GM18507 (cell line): ENCODE data around the gene TGM1.
"Not testable (repeated sequence)": the region's sequence is repeated elsewhere in the genome, so short reads cannot be mapped to it uniquely, and the experiment has no call there.

ENCODE experiments used
- DNase-seq: peaks from one replicate; pipeline ENCODE4 v3.0.0; 2011; ENCODE audit warnings: low read depth; ENCODE audit not compliant: insufficient read length; ENCODE audit errors: extremely low spot score
- FAIRE-seq: peaks from 2 replicates; lab custom pipeline; 2011; peaks lifted over from hg19 to GRCh38; lab: Jason Lieb, UNC

The TGM1 gene

DNA sequence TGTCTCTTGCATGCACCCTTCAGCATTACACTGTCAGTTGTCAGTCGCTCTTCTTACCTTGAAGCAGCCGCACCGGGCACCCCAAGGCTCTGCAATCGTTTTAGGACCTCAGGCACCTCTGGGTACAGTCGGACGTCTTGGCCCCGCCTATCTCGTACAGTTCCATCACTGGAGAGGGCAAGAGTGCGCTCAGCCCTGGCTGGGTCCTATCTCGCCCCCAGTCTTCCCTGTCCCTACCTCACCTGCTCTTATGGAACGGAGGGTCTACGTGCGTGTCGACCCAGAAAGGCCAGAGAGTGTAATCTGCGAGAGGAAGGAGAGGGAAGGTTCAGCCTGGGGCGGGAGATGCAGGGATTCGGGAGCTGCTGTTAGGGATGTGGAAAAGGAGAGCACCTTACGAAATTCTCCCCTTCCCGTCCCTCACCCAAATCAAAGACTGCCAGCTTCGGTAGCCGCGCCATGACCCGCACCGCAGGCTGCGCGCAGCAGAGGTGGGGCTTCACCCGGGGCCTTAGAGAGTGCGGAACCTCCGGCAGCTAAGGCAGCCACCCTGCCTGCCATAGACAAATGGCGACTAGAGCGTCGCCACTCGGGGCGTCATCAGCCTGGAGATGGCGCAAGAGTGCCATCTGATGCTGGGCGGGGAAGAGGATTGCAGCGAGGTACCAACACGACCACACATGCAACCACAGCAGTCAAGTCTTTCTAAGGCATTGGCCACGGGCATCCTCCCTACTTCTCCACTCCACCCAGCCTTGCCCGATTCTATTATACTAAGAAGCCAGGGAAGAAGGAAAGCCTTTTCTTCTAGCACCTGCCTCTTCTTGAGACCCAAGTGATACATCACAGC, 47.3 kb downstream of the TGM1 start, which contains the start of gene MDP1:
Gene MDP1 (minus strand): TSS at position 572 of the 850 bp plus-strand sequence. CDS start 111 bp downstream, at position 461.
- FAIRE-seq (peak; percentile 92), DNase-seq (peak; percentile 85)

DNA sequence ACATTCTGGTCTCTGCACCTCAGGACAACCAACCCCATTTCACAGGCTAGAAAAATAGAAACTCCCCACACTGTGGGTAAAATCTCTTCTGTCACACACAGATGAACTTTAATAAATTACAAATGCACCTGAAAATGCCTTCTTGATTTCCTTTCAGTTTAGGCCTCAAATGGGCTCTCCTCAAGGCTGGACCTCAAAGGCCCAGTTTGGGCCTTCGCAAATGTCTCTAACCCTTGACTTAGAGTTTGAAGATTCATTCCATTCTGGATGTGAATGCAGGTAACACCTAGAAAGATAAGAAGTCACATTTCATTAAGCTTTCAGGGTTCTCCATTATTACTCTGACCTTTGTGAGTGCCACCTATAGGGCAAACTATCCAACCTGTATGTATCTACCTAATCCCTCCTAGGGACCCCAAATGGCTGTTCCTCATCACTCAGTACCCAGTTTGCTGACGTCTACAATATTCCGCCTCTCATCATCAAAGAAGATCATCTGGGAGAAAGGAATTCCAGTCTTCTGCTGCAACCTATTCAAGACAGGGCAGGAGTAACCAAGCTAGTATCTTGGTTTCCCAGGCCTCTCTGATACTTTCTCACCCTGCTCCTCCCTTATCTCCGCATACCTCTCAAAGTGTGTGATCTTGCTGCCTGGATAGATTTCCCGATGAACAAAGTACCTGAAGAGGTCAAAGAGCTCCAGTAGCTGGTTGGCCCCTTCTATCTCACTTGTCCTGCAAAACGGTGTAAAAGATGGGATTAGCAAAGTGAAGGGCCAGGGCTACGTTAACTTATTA, 48.9 kb downstream of the TGM1 start:
- FAIRE-seq = no peak
- DNase-seq = no peak

DNA sequence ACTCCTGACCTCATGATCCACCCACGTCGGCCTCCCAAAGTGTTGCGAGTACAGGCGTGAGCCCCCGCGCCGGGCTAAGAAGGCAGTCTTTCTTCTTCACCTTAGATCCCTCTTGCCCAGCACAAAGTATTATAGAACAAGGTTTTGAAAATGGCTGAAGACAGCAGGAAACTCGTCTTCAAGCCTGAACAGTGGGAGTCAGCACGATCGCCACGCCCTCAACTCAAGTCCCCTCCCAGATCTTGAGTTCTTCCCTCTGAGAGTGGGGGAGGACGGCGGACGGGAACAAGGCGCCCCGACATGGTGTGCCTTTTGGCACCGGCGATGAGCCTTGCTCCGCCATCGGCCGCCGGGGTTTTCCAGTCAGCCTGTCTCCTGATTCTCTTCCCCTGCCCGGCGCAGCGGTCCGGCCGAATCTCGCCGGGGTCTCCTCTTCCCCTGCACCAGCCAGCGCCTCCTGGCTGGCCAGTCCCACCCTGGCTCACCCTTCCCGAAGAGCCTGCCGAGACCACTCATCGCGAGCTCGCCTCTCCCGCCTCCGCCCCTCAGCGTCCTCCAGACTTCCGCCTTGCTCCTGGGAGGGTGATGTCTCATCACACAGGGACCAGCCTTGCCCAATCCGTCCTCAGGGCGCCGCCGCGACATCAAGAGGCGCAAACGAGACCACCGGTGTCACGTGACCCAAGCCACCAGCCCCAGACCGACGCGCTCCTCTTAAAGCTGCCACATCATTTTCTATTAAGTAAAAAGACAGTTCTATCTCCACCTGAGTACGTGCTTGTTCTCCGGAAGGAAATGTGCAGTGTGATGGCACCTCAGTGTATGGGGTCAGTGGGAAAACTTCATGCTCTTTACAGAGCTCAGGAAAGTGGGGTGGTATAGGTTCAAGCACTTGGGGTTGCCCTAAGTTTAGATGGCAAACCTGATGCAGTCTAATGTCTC, 49.8 kb downstream of the TGM1 start, which contains the start of gene CHMP4A:
Gene CHMP4A (minus strand): TSS at position 565 of the 942 bp plus-strand sequence. CDS start 49 bp downstream, at position 516.
- peak; percentile 95 for FAIRE-seq

DNA sequence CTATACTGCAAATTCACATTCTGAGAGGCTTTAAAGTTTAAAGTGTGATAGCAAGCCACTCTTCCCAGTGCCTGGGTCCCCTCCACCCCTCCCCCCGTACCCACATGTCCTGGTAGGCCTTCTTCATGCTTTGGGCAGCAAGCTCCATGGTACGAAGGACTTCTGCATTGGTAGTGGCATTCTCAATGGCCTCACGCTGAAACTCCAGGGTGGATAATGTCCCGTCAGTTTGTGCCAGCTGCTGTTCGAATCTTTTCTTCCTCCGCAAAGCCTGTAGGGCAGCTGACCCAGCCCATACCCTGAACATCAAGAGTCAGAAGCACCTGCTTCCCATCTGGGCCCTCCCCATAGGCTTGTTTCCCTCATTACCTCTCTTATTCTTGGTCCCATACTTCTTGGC, 51.7 kb downstream of the TGM1 start:
- no peak for DNase-seq
- no peak for FAIRE-seq

More for the DNA sequence above, 49.8 kb downstream of the TGM1 start, which contains the start of gene CHMP4A:
- DNase-seq = peak; percentile 91

DNA sequence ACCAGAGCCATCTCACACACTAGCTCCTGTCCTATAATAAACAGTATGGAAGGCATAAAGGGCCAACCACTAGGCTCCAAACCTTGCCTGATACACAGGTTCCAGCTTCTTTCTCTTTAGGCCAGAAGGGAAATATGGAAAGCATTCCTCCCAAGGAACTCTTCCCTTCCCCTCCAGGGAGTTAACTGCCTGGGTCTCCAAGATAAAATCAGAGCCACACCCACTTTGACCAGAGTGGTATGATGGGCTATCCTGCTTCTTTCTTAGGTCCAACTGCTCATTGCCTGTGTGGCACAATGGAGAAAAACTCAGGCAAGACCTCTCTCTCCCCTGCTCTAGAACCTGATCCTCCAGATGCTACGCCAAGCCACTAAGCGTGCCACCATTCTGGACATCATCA, 55.4 kb downstream of the TGM1 start:
- FAIRE-seq (no peak), DNase-seq (no peak)

DNA sequence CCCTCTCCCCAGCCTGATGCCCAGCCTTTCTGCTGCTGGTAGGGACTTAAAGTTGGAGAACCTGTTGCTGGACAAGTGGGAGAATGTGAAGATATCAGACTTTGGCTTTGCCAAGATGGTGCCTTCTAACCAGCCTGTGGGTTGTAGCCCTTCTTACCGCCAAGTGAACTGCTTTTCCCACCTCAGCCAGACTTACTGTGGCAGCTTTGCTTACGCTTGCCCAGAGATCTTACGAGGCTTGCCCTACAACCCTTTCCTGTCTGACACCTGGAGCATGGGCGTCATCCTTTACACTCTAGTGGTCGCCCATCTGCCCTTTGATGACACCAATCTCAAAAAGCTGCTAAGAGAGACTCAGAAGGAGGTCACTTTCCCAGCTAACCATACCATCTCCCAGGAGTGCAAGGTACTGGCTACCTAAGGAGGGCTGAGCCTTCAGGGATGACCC, 55.8 kb downstream of the TGM1 start:
- FAIRE-seq = no peak
- no peak for DNase-seq

DNA sequence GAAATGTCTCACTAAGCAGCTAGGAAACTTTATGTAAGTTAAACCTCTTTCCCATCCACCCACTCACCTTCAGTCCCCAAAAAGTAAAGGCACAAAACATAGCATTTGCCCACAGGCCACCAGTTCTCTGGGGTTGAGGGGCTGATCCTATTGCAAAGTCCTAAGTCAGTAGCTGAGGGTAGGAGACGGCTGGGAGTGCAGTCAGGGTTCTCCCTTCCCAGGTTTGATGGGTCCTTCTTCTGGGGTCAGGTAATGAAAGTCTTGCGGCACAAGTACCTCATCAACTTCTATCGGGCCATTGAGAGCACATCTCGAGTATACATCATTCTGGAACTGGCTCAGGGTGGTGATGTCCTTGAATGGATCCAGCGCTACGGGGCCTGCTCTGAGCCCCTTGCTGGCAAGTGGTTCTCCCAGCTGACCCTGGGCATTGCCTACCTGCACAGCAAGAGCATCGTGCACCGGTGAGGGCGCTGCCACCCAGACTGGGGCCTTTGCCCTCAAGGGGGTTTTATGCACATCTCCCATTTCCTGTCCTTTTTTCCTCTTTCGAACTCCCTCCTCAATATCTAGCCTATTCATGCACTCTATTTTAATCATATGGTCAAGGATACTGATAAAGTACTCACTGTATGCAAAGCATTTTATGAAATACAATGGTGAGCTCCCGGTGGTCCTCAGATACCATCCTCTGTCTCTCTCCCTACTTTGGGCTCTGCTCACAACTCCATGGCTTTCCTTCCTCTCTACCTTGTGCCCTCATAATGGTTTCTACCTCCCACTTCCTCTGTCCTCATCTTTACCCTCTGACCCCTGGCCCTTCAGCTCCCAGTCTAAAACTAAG, 56.5 kb downstream of the TGM1 start:
- DNase-seq (no peak), FAIRE-seq (no peak)

DNA sequence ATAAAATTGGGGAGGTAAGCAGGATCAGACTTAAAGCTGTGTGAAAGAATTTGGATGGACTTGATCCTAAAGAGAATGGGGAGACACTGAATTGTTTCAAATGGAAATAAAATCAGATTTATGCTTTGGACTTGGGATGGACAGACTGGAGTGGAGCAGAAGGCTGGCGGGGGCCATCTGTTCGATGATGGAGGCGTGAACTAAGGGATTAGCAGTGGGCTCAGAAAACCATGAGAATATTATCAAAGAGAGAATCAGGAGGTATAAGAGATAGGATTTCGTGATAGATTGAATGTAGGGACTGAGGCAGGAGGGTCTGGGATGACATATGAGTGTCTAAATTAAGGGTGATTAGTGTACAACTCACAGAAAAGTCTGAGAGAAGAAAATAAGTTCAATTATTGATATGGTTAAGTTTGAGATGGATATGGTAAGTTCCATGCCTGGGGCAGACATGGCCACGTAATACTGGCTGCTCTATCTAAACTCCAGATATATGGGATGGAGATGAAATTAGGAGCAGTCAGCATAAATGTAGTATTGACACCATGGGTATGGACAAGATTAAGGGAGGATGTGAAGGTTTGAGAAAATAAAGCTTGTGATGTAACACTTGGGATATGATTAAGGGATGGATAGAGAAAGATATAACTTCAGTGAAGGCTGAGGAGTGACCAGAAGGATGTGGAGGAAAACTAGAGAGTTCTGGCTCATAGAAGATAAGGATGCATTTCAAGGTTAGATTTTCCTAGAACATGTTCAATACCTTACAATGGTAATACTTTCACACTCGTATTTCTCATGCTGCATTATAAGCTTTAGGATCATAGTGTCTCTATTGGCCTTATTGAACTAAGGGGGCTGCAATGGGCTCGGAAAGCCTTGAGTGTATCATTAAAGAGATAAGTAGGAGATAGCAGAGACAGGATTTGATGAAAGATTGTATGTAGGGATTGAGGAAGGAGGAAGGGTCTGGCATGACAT, 58.5 kb downstream of the TGM1 start:
- no peak for FAIRE-seq
- DNase-seq = no peak

DNA sequence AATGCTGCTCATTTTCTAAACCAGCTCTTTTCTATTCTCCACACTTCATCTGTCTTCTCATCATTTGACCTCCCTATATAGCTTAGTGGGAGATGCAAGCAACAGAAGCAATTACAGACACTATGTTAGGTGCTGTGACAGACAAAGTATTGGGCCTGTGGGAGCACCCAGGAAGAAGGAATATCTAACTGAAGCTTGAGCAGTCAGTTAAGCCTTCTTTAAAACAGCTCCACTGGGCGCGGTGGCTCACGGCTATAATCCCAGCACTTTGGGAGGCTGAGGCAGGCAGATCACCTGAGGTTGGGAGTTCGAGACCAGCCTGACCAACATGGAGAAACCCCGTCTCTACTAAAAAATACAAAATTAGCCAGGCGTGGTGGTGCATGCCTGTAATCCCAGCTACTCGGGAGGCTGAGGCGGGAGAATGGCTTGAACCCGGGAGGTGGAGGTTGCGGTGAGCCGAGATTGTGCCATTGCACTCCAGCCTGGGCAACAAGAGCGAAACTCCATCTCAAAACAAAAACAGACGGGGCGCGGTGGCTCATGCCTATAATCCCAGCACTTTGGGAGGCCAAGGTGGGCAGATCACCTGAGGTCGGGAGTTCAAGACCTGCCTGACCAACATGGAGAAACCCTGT, 59.6 kb downstream of the TGM1 start:
- not testable (repeated sequence) for DNase-seq, FAIRE-seq

DNA sequence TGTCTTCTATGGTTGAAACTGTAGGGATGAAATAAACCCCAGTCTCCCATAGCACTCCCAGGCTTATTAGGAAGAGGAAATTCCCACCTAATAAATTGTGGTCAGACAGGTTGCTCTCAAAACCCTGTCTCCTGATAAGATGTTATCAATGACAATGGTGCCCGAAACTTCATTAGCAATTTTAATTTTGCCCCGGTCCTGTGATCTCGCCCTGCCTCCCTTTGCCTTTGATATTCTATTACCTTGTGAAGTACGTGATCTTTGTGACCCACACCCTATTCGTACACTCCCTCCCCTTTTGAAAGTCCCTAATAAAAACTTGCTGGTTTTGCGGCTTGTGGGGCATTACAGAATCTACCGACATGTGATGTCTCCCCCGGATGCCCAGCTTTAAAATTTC, 60.4 kb downstream of the TGM1 start:
- FAIRE-seq, DNase-seq: not testable (repeated sequence)
